Measurements from ENCODE around the gene F9.

DNA sequence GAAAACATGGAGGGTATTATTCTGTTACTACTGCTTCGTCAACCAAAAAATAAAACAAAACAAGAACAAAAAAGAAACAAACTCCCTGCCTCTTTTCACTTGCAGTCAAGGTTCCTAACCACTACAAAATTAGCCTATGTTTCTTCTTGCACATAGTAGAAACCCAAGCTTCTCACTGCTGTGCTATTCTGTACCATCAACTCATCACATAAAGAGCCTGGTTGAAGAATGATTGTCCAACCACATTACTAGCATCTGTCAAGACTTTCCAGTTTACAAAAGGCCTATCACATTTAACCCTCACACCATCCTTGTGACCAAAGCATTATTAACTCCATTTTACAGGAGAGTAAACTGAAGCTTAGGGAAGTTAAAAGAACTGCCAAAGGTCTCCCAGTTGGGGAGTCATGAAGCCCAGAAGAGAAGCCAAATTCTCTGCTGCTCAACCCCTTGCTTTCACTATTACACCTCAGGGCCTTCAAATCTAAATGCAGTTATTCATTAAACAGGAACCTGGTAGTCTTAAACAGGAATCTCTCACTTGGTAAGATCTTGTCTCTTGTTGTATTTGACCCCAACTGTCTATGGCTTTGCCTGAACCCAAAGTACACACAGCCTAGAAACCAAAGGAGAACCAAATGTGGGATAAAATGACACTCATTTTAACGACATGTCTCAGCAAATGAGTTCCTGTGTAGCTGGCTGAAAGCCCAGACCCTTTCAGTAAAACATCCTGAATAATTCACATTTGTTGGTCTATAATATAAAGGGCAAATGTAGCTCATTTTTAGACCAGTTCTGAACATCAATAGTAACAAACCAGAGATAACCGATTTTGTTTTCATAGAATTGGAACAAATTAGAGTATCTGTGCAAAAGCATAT is 8.6 kb downstream of the F9 start:
- TF ChIP-seq POLR2A (IDR thresholded peaks at IDR 0.05): no peak
- TF ChIP-seq, protein P1, sequence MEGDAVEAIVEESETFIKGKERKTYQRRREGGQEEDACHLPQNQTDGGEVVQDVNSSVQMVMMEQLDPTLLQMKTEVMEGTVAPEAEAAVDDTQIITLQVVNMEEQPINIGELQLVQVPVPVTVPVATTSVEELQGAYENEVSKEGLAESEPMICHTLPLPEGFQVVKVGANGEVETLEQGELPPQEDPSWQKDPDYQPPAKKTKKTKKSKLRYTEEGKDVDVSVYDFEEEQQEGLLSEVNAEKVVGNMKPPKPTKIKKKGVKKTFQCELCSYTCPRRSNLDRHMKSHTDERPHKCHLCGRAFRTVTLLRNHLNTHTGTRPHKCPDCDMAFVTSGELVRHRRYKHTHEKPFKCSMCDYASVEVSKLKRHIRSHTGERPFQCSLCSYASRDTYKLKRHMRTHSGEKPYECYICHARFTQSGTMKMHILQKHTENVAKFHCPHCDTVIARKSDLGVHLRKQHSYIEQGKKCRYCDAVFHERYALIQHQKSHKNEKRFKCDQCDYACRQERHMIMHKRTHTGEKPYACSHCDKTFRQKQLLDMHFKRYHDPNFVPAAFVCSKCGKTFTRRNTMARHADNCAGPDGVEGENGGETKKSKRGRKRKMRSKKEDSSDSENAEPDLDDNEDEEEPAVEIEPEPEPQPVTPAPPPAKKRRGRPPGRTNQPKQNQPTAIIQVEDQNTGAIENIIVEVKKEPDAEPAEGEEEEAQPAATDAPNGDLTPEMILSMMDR (IDR thresholded peaks at IDR 0.05): no peak
